Testis (tissue), 2 donors: Measurements from ENCODE around the gene G2E3.

Experiments used
- CTCF ChIP-seq, 3 experiments: fragments of 450-650 bp in 2 of 3; fragments of 200-600 bp in 1 of 3; sonication (generic) in 1 of 3; IDR thresholded peaks; one replicate each; pipeline ENCODE4 v1.5.1; 2016 to 2019; ENCODE audit warnings: antibody characterized with exemption in 3 of 3, mild to moderate bottlenecking in 2 of 3, moderate library complexity in 1 of 3
- POLR2A ChIP-seq: fragments of 450-650 bp; IDR thresholded peaks from one replicate; pipeline ENCODE4 v1.6.1; 2017; ENCODE audit warnings: antibody characterized with exemption, mild to moderate bottlenecking, moderate library complexity

DNA sequence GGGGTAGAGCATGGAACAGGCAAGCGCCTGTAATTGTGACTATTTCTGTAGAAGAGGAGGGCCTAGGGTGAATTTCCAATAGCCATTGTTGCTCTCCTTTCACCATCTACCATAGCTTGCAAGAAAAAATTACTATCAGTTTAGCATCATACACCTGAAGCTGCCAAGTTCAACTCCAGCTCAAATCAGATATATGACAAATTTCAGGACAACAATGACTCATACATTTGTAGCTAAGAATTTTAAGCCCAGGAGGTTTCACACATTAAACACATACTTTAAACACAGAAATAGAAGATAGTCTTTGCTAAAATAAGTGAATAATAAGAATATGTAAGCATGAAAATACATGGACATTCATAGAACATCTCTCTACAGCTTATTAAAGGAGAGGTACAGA lies 17.6 kb upstream of the G2E3 start:
- TF ChIP-seq POLR2A (no peak), CTCF (IDR thresholded peaks at IDR 0.05) (no peak)
